Measurements from ENCODE around the gene RAMP3.
"Not testable (repeated sequence)": the region's sequence is repeated elsewhere in the genome, so short reads cannot be mapped to it uniquely, and the experiment has no call there.

RAMP3 gene

DNA sequence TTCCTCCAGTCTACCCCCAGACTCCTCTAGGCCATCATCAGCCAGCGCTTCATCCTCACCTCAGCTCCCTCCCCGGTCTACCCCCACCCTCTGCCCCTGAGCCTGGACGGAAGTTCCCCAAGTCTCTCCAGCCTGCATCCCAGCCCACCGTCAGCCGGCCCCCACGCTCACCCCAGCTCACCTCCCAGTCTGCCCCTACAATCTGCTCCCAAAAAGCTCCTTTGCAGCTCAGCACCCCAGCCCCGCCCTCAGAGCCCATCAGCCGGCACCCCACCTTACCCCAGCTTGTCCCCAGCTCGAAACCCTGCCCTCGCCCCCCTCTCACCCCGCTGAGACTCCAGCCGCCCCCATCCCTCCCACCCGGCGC is 322 bp upstream of the RAMP3 start:
- DNase-seq = no peak

DNA sequence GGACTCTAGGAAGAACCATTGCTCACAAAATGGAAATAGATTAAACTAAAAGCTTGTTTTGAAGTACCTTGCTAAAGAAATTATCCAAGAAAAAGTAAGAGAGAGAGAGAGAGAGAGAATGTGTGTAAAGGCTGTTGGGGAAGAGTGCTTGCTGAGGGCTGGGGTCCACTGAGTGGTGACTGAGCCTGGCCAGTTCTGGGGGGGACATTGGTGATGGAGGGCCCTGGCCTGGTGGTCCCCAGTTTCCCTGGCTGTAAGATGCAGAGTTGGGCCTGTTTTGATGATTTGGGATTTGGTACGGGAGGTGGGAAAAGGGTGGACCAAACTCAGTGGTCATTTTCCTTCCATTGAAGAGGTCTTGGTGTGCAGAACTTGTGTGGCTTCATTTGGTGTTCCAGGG is 880 bp downstream of the RAMP3 start:
- DNase-seq = peak; percentile 7

DNA sequence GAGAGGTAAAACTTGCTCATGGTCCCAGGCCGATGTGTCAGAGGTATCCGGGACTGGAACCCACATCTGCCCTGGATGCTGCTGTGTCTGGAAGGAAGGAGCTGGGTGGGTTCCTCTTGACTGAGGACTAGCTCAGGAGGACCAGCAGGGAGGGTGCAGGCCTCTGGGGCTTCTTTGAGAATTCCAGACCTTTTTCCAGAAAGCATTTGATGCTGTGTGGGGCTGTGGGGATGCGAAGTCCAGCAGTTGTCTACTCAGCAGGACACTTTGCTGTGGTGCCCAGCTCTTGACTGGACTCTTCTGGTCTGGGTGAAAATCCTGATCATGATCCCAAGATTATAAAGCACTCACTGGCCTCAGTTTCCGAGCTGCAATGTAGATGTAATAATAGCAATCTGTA is 1.7 kb downstream of the RAMP3 start:
- DNase-seq = peak; percentile 1

DNA sequence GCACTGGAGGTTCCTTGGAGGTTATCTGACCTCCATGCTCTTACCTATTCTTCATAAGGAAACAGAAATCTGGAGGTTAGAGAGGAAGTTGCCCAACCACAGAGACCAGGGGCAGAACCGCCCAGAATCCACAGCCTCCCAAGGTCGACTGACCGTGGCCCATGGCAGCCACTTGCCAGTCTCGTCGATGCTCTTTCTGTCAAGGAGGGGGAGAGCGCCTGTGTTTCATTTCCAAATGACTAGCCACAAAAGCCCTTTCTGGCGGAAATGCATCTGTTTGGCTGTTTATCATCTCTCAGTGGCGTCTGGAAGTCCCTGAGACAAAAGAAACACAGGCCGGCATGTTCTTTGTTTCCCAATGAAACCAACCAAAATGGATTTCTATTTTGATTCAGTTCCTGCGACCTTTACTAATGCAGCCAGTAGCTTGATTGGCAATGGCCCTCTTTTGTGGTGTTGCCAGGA is 2.9 kb downstream of the RAMP3 start:
- DNase-seq = peak; percentile 7

DNA sequence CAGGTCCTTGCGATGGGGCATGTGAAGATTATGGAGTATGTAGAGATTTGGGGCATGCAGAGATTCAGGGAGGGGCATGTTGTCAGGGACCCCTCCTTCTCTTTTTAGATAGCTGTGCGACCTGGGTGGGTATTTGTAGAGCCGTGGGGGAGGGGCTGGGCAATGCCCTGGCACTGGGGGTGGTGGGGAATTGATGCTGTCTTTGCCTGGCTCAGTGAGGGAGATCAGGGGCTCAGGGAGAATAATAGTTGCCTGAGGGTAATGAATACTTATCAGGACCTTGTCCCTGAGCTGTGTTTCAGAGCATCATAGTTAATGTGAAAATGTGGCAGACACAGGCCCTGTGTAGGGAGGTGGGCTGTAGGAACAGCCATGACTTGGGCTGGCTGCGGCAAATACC is 3.5 kb downstream of the RAMP3 start:
- no peak for DNase-seq

DNA sequence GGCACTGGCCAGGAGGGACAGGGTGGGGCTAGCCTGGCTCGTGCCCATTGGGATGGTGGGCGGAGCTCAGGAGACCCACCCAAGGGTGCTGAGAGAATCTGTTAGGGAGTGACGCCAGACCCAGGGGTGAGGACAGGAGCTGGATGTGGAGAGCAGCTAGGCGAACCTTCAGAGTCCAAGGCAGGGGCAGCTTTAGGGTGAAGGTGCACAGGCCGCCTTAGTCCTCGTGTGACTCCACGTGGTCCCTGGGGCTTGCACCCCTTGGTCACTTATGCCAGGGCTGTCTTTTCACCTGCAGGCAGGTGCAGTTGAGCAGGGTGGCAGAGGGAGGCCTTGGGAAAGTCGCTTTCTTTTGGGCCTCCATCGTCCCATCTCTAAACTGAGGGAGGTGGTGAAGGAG is 4.3 kb downstream of the RAMP3 start:
- DNase-seq = peak; percentile 12

DNA sequence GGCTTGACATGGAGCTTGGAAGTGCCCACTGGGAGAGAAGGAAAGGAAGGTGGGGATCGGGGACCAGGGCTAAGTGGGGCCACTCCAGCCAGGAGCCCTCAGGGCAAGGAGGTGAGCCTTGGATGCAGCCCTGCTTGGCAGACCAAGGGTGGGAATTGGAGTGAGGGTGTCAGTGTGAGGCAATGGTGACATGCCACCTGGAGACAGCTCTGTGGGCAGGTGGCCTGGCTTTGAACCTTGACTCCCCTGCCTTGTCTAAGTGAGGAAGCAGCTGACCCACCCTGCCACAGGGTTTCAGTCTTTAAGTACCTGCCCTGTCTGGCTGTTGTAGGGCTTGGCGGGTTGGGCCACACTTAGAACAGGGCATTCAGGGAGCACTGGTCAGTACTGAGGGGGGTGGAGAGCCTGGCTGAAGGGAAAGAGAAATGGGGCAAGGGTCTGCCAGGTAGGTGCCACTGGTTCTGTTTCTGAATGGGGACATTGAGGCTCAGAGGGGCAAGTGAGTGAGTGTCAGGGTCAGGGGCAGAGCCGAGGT is 4.8 kb downstream of the RAMP3 start:
- no peak for DNase-seq

DNA sequence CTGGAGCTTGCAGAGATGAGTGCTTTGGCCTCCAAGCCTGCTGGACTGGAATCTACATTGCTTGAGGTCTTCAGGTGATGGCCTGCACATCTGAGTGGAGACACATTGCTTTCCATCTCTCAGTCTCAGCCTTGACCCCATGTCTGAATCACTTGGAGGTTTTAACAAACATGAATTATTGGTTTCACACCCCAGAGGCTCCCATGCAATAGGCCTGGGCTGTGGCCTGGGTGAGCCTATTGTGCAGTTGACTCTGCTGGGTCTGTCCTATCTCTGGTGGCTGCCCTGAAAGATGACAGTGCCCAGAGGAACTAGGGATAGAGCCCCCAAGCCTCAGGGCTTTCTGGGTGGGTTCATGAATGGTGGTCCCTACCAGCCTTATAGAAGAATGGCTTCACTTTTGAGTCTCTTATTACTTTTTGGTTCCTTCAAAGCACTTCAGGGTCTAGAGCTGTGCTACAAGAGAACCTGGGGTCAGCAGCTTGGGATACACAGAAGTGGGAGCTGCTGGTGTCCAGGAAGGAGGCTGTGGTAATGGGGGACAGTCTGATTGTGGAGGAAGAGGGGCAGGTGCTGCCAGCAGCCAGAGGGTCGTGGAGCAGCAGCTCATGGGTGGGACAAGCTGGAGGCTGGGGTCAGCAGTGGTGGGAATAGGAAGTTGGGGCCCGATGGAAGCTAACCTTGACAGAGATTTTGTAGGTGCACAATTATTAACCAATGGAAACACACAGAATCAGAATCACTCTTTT is 5.5 kb downstream of the RAMP3 start:
- peak; percentile 5 for DNase-seq

DNA sequence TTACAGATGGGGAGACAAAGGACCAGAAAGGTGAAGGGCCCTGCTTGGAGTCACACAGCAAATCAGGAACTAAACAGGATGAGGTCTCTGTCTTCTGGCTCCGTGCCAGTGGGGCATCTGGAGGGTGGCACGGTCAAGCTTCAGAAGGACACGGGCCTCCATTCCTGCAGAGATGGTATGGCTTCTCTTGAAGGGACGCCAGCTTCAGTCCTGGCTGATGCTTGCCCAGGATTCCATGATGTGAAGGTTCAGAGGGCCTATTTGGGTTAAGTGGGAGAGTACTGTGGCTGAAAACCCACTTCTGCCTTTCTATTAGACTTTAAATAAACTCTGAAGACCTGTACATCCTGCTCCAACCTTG is 6.1 kb downstream of the RAMP3 start:
- peak; percentile 2 for DNase-seq

DNA sequence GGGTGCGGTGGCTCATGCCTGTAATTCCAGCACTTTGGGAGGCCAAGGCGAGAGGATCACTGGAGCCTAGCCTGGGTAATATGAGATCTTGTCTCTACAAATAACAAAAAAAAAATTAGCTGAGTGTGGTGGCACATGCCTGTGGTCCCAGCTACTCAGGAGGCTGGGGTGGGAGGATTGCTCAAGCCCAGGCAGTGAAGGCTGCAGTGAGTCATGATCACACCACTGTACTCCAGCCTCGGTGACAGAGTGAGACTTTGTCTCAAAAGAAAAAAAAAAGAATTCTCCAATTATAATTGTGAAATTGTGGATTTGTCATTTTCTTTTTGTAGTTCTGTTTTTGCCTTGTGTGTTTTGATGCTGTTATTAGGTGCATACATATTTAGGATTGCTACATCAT is 6.7 kb downstream of the RAMP3 start:
- DNase-seq = not testable (repeated sequence)

DNA sequence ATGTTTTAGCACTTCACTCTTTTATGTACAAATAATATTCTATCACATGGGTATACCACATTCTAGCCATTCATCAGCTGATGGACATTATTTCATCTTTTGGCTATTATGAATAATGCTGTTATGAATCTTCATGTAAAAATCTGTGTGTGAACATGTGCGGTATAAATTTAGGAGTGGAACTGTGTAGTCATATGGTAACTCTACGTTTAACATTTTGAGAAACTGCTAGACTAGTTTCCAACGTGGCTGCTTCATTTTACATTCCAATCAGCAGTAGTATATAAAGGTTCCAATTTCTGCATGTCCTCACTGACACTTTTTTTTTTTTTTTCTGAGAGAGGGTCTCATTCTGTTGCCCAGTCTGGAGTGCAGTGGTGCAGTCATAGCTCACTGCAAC is 8.3 kb downstream of the RAMP3 start:
- no peak for DNase-seq

DNA sequence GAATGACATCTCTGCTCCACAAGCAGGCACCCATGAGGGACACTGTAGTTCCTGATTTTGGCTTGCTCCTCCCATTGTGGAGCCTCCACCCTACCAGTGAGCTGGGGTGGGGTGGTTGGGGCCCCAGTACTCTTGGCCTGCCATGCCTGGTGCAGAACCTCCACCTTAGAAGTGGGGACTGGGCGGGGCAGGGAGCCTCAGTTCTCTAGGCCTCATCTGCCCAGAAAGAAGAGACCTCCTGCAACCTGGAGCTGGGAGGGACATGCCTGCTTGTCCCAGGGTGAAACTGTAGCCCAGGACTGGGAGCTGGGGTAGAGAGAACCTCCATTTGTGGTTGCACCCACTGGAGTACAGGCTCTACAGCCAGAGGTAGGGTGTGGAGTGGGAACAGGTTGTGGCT is 14.4 kb downstream of the RAMP3 start:
- peak; percentile 4 for DNase-seq

DNA sequence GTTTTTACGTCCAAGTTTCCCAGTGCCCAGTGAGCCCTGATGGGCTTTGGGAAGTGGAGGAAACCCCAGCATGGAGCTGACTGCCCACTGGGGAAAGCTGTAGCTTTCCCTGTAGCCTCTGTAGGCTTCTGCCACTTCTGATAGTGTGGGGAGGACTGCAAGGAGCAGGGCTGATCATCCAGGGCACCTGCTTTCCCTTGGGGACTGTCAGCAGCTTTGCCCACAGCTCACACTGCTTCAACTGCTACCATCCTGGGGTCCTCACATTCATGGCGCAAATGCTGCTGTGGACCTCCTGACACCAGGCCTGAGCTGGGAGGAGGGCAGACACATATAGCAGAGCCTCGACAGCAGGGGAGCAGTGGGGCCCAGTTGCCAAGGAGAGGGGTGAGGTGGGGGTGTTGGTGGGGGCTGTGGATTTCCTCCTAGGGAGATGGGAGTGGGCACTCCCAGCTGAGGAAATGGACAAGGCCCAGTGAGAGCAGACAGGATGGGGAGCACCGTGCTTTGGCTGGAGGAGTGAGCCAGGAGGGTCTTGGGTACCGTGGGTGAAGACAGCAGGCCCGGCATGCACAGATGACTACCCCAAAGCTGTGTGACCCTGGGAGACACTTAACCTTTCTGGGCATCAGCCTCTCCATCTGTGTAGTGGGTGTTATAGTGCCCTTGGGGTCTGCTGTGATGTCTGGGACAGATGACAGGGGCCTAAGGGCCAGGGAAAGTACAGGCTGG is 16.2 kb downstream of the RAMP3 start:
- DNase-seq = no peak

DNA sequence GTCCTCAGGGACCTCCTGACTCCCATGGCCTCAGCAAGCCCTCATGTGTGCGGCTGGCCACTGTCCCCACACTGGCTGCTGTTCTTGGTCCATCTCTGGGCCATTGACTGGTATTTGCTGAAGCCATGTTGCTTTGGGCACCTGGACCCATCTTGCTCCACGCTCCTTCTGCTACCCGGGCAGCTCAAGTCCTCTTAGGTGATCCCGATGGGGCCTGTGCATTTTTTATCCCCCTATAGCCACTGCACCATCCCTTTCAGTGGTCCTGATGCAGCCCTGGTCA is 16.7 kb downstream of the RAMP3 start:
- peak; percentile 4 for DNase-seq

DNA sequence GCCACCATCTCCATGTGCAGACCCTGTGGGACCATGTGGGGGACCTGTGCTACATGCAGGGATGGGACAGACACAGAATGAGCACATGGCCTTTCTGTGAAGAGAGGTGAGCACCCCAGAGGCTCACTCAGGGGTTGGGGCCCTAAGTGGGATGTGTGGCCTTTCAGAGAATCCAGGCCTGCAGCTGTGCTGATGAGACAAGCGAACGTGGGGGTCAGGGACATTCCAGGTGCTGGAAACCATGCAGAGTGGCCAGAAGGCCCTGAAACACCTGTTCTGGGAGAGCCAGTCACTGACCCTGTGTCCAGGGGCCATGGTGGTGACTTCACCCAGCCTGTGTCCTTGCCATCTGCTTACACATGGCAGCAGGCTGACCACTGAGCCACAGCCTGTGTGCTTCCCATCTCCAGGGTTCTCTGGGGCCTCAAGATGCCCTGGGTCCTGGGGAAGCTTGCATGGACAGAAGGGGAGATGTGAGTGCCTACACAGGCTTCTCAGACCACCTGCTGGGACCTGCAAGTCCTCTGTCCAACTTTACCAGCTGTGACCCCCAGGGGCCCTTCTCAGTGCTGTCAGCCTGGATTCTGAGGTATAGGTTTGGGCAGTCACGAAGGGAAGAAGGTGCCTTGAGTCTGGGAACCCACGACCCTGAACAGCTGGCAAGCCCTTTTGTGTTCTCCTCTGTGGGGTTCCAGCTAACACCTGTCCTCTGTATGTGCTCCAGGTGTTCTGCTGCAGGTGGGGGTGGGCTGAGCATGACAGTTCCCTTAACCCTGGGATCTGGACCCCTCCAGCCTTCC is 17.6 kb downstream of the RAMP3 start:
- DNase-seq = peak; percentile 5

DNA sequence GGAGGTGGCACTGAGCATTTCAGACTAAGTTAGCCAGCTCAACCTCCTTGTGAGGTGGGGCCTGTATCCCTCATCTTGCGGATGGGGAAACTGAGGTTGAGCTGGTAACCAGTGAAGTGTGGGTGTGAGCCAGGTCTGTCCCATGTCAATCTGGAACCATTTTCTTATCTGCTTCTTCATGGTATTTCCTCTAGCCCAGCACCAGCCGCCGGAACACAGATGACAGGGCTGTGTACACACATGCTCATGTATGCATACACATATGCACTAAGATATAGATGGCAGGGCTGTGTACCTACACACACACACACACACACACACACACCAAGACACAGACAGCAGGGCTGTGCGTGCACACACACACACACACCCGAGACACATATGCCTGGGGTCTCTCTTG is 18.5 kb downstream of the RAMP3 start:
- DNase-seq = no peak

DNA sequence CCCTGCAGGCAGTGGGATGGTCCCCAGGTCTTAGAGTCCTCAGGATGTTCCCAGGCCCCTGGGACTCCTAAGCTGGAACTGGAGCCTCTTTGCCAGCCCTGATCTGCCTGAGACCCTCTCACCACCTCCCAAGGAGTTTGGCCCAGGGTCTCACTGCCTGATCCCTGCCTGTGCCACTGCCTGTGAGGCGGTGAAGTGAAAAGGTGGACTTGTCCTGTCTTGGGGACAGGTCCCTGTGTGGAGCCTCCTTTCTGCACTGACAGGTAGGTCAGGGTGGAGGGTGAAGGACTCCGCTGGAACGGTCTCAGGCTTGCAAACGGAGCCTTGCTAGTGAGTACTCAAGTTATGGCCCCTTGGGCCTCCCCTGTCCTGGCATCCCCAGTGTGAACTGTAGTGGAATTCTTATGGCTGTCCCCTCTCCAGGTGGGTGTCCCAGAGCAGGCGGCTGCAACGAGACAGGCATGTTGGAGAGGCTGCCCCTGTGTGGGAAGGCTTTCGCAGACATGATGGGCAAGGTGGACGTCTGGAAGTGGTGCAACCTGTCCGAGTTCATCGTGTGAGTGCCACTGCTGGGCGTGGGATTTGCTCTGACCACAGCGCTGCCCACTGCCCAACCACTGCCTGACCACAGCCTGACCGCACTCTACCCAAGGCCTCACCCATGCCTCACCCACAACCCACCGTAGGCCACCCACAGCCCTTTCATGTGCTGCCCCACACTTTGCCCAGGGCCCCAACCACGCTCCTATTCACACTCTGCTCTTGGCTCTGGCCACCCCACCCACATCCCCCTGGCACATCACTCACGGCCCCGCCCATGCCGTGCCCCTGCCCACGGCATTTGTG is 19.5 kb downstream of the RAMP3 start:
- no peak for DNase-seq

DNA sequence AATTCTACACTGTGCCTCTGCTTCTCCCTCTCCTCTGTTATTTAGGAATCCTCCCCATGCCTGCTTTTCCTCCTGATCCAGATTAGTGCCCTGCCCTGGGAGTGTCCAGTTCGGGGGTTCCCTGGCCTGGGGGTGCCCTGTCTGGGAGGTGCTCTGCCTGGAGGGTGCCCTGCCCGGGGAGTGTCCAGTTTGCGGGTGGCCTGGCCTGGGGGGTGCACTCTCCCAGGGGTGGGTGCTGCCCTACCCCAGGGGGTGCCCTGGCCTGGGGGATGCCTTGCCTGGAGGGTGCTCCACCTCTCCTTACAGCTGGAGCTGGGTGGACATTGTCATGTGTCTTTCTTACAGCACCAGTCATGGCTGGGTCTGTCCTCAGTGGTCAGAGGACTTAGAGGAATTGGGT is 20.2 kb downstream of the RAMP3 start:
- DNase-seq = no peak

DNA sequence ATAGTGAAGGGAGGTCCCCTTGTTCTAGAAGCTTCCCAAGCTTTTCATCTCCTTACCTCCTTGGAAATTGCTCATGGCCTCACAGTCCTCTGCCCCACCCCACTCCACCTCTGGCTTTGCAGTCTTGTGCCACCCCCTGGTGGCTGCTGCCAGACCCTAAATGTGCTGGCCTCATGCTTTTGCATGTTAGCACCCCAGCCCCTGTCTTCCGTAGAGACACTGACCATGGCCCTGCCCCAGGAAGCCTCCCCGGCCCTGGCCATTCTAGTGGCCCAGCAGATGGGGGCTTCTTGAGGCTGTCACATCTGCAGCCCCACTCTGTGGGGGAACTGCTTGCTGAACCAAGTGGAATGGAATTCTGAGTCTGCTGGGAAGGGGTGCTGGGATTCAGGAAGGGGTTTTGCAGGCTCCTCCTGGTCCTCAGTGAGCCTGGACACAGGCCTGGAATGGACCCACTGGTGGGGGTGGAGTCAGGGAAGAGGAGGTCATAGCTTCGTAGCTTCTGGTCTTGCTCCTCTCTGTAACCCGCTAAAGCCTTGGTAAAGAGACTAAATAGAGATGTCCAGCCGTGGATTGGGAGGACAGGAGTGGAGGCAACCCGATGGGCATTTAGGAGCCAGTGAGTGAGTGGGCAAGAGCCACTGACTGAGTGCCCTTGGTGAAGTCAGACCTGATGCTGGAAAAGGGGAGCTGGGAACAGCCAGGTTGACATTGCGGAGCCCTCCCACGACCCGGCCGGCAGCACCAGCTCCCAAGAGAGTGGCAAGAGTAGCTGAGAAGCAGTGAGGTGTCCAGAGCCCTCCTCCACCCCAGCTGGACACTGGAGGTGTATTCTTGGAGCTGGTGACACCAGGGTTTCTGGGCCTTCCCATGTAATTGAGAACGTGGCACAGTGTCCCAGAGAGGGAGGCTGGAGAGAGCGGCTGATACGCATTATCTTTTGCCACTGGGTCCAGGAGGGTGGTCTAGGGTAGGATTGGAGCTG is 20.9 kb downstream of the RAMP3 start:
- DNase-seq = no peak

DNA sequence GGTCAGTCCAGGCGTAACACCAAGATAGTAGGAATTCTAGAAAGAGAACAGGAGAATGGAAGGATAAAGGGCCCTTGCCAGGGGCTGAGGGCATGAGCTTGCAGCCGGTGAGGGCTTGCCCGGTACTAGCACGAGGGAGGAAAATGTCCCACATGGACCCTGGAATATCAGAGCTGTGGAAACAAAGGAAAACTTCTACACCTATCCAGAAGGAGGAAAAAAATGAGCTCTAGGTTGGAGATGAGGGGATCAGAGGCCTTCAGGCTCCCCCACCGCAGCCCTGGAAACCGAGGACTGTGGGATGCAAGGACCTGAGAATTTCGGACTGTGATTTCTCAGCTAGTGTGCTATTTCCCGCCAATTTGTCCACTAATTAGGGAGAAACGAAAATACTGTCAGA is 22.1 kb downstream of the RAMP3 start:
- DNase-seq = no peak

Data from right hindlimb (tissue), 1 donor.